GM23338 (cell line): ENCODE results near the gene BICDL2. TPM values are rescaled to one million over a fixed set of nuclear protein-coding genes. Genes with fewer than 3 reads are reported as not detected.

ENCODE experiments used
- ATAC-seq: fragments of 200-7000 bp; cut with Tn5 transposase; 3 replicates; pipeline ENCODE4 v1.9.1; 2020
- DNase-seq: peaks from one replicate; pipeline ENCODE4 v3.0.0-alpha.2; 2015; ENCODE audit warnings: low spot score
- H2AFZ ChIP-seq: fragments of 200-600 bp; sonication (generic); 2 replicates; pipeline ENCODE4 v1.8.0; 2016; ENCODE audit warnings: antibody characterized with exemption, mild to moderate bottlenecking, moderate library complexity
- H3F3A ChIP-seq: fragments of 200-600 bp; sonication (generic); replicated peaks from 2 replicates; pipeline ENCODE4 v1.8.0; 2017; ENCODE audit warnings: antibody characterized with exemption, mixed run types, low read depth
- H3K27ac ChIP-seq: fragments of 200-600 bp; sonication (generic); 2 replicates; pipeline ENCODE4 v1.6.1; 2016; ENCODE audit warnings: low read depth
- H3K27me3 ChIP-seq: fragments of 200-600 bp; sonication (generic); 2 replicates; pipeline ENCODE4 v1.8.0; 2016; ENCODE audit warnings: mild to moderate bottlenecking, mixed run types, moderate library complexity; ENCODE audit not compliant: insufficient read depth
- H3K36me3 ChIP-seq: fragments of 200-600 bp; sonication (generic); 2 replicates; pipeline ENCODE4 v1.8.0; 2016; ENCODE audit warnings: mild to moderate bottlenecking; ENCODE audit not compliant: insufficient read depth
- H3K4me1 ChIP-seq: fragments of 200-600 bp; sonication (generic); 2 replicates; pipeline ENCODE4 v1.8.0; 2016; ENCODE audit warnings: mild to moderate bottlenecking, moderate library complexity; ENCODE audit not compliant: insufficient read depth
- H3K4me2 ChIP-seq: fragments of 200-600 bp; sonication (generic); 2 replicates; pipeline ENCODE4 v1.7.1; 2017; ENCODE audit warnings: mixed run types
- H3K4me3 ChIP-seq: fragments of 200-600 bp; sonication (generic); 2 replicates; pipeline ENCODE4 v1.6.1; 2016; ENCODE audit warnings: mixed run types
- H3K79me2 ChIP-seq: fragments of 200-600 bp; sonication (generic); replicated peaks from 2 replicates; pipeline ENCODE4 v1.8.0; 2017; ENCODE audit warnings: mild to moderate bottlenecking; ENCODE audit not compliant: insufficient read depth
- H3K9me2 ChIP-seq: fragments of 200-600 bp; sonication (generic); 2 replicates; pipeline ENCODE4 v1.8.0; 2017; ENCODE audit not compliant: insufficient read depth
- H4K20me1 ChIP-seq: fragments of 200-600 bp; sonication (generic); replicated peaks from 2 replicates; pipeline ENCODE4 v1.8.0; 2017; ENCODE audit warnings: mild to moderate bottlenecking; ENCODE audit not compliant: insufficient read depth
- H3K27ac Mint-ChIP-seq: 2 replicates; pipeline ENCODE4 v1.8.0; 2020; ENCODE audit warnings: inconsistent platforms, mild to moderate bottlenecking, moderate library complexity, mixed read lengths
- H3K27me3 Mint-ChIP-seq: 3 replicates; pipeline ENCODE4 v1.8.0; 2022; ENCODE audit warnings: low read depth, mild to moderate bottlenecking, moderate library complexity, mixed read lengths, inconsistent platforms; ENCODE audit not compliant: insufficient read depth, poor library complexity
- H3K36me3 Mint-ChIP-seq: 3 replicates; pipeline ENCODE4 v1.8.0; 2021; ENCODE audit warnings: low read depth, mild to moderate bottlenecking, inconsistent platforms, moderate library complexity, mixed read lengths
- H3K4me1 Mint-ChIP-seq: 3 replicates; pipeline ENCODE4 v1.8.0; 2020; ENCODE audit warnings: mild to moderate bottlenecking, inconsistent platforms, mixed read lengths
- H3K4me3 Mint-ChIP-seq: 3 replicates; pipeline ENCODE4 v1.8.0; 2021; ENCODE audit warnings: moderate library complexity, mild to moderate bottlenecking, inconsistent platforms, mixed read lengths
- H3K9me3 Mint-ChIP-seq: 3 replicates; pipeline ENCODE4 v1.8.0; 2020; ENCODE audit warnings: moderate library complexity, mild to moderate bottlenecking, inconsistent platforms, mixed read lengths
- CREB1 ChIP-seq: fragments of 250-450 bp; sonication (Bioruptor Pico); IDR thresholded peaks from 2 replicates; pipeline ENCODE4 v1.5.0; 2020; ENCODE audit warnings: low read depth, mild to moderate bottlenecking, moderate library complexity
- EZH2 ChIP-seq: fragments of 200-600 bp; sonication (generic); IDR thresholded peaks from one replicate; pipeline ENCODE4 v1.8.0; 2017; ENCODE audit warnings: antibody characterized with exemption, mild to moderate bottlenecking, low read depth; ENCODE audit not compliant: unreplicated experiment
- ZNF114 ChIP-seq: fragments of 250-450 bp; sonication (Bioruptor Pico); IDR thresholded peaks from 2 replicates; pipeline ENCODE4 v1.5.0; 2020; ENCODE audit warnings: mild to moderate bottlenecking, moderate library complexity
- ZNF331 ChIP-seq: fragments of 250-450 bp; sonication (Bioruptor Pico); IDR thresholded peaks from 2 replicates; pipeline ENCODE4 v1.5.0; 2020; ENCODE audit warnings: low read depth, mild to moderate bottlenecking, moderate library complexity
- polyA plus RNA-seq: library from polyadenylated mRNA; unstranded; fragments of >200 nt; fragmentation: Nextera tagmentation; extraction: Ambion mirVana; gene quantifications from 2 replicates; pipeline ENCODE4 v1.2.1, GENCODE V29; 2016
- total RNA-seq: library from RNA; depleted of rRNA; stranded (reverse); fragments of >200 nt; shearing (Covaris generic); gene quantifications from 2 replicates; pipeline ENCODE4 v1.2.3, GENCODE V29; 2014
- TF ChIP-seq, protein P1 (sequence below), 2 experiments: fragments of 200-600 bp in 1 of 2; sonication (generic) in 1 of 2; conservative IDR thresholded peaks; 2 replicates each; pipeline versions ENCODE4 v1.5.1 to v1.6.1; 2016 to 2017; ENCODE audit warnings: antibody characterized with exemption in 2 of 2, low read depth in 2 of 2, mild to moderate bottlenecking in 2 of 2, moderate library complexity in 1 of 2
- TF ChIP-seq, protein P2 (sequence below): IDR thresholded peaks from 2 replicates; pipeline ENCODE4 v1.6.1; 2016; ENCODE audit warnings: antibody characterized with exemption

The BICDL2 gene
- total and polyA plus RNA-seq, 2 experiments from 2014 or later, result 12.7 to 18.4 TPM

DNA sequence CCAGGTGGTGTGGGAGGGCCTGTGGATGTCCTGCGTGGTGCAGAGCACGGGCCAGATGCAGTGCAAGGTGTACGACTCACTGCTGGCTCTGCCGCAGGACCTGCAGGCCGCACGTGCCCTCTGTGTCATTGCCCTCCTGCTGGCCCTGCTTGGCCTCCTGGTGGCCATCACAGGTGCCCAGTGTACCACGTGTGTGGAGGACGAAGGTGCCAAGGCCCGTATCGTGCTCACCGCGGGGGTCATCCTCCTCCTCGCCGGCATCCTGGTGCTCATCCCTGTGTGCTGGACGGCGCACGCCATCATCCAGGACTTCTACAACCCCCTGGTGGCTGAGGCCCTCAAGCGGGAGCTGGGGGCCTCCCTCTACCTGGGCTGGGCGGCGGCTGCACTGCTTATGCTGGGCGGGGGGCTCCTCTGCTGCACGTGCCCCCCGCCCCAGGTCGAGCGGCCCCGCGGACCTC, 23.2 kb downstream of the BICDL2 start:
- Histone ChIP-seq H3K27ac (no peak overlapping the region), H3K79me2 (peaks cover 24% of the 10 kb centered on the region), H3K4me2 (peak overlapping the region; percentile 88), H3K36me3 (no peaks in the 10 kb centered on the region), H3K4me1 (peaks cover 74% of the 10 kb centered on the region), H3K4me3 (peak overlapping the region; percentile 68; the same call in 1 of the 2 replicates), H2AFZ (no peak overlapping the region), H4K20me1 (peaks cover 25% of the 10 kb centered on the region), H3K27me3 (peaks cover 11% of the 10 kb centered on the region), H3F3A (peaks cover 55% of the 10 kb centered on the region), H3K9me2 (no peaks in the 10 kb centered on the region)
- peaks cover 54% of the 10 kb centered on the region for H3K27me3 Mint-ChIP-seq
- TF ChIP-seq, protein P1, sequence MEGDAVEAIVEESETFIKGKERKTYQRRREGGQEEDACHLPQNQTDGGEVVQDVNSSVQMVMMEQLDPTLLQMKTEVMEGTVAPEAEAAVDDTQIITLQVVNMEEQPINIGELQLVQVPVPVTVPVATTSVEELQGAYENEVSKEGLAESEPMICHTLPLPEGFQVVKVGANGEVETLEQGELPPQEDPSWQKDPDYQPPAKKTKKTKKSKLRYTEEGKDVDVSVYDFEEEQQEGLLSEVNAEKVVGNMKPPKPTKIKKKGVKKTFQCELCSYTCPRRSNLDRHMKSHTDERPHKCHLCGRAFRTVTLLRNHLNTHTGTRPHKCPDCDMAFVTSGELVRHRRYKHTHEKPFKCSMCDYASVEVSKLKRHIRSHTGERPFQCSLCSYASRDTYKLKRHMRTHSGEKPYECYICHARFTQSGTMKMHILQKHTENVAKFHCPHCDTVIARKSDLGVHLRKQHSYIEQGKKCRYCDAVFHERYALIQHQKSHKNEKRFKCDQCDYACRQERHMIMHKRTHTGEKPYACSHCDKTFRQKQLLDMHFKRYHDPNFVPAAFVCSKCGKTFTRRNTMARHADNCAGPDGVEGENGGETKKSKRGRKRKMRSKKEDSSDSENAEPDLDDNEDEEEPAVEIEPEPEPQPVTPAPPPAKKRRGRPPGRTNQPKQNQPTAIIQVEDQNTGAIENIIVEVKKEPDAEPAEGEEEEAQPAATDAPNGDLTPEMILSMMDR (conservative IDR thresholded peaks at IDR 0.05; ENCODE audit: low read depth in 2 of 2), result peak; percentile 35 to 46
- no peak for TF ChIP-seq EZH2
- DNase-seq (peak; percentile 65), ATAC-seq (peak; percentile 10)
- no peak overlapping the region for H3K27ac Mint-ChIP-seq
- H3K4me3 Mint-ChIP-seq, result peak overlapping the region; percentile 75
- peaks cover 34% of the 10 kb centered on the region for H3K36me3 Mint-ChIP-seq
- H3K9me3 Mint-ChIP-seq, result peaks cover 7% of the 10 kb centered on the region; the same call in 2 of the 3 replicates
- peaks cover 61% of the 10 kb centered on the region for H3K4me1 Mint-ChIP-seq

DNA sequence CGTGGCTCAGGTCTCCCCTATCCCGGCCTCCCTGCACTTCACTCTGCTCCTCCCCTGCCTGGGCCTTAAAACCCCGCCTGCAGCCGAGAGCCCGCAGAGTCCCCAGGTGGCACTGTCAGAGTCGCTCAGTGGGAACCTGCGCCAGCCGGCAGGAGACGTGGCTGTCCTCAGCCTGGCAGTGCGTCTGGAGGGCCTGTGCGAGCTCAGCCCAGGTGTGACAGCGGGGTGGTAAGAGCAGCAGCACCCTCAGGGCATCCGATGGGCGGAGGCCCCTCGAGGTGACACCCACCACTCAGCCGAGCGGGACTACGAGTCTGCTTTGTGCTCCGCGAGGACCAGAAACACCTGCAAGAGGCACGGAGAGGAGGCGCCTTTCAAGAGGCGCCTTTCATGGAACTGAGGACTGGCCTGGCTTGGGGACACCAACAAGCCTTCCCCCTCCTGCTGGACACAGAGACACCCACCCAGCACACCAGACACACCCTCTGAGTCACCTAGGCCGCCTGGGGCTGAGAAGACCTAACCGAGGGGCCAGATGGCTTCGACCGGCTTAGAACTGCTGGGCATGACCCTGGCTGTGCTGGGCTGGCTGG, 23.8 kb downstream of the BICDL2 start, which contains the start of gene CLDN9:
Gene CLDN9, plus strand, starts transcription at position 96 of the 593 bp plus-strand sequence. Its CDS starts 440 bp downstream, at position 536.
- DNase-seq (peak; percentile 75), ATAC-seq (peak; percentile 10)
- Mint-ChIP-seq H3K27me3 (peaks cover 48% of the 10 kb centered on the region), H3K36me3 (peaks cover 34% of the 10 kb centered on the region), H3K4me3 (peak within 1 kb of the TSS; percentile 75), H3K4me1 (peaks cover 65% of the 10 kb centered on the region), H3K27ac (peak within 1 kb of the TSS; percentile 62; the same call in 1 of the 2 replicates), H3K9me3 (peaks cover 7% of the 10 kb centered on the region; the same call in 2 of the 3 replicates)
- Histone ChIP-seq H3K4me3 (peak within 1 kb of the TSS; percentile 68), H3K36me3 (no peaks in the 10 kb centered on the region), H3K27ac (no peak within 1 kb of the TSS), H3K4me2 (peak within 1 kb of the TSS; percentile 88), H3F3A (peaks cover 55% of the 10 kb centered on the region), H4K20me1 (peaks cover 25% of the 10 kb centered on the region), H3K27me3 (peaks cover 11% of the 10 kb centered on the region), H3K79me2 (peaks cover 23% of the 10 kb centered on the region), H3K4me1 (peaks cover 73% of the 10 kb centered on the region), H2AFZ (0 out of 2 replicates have a peak within 1 kb of the TSS, but pooled peaks have one; percentile 47), H3K9me2 (no peaks in the 10 kb centered on the region)
- TF ChIP-seq CREB1 (CRISPR knock-in tag), result no peak
- TF ChIP-seq ZNF114 (CRISPR knock-in tag), result no peak
- TF ChIP-seq, protein P2, sequence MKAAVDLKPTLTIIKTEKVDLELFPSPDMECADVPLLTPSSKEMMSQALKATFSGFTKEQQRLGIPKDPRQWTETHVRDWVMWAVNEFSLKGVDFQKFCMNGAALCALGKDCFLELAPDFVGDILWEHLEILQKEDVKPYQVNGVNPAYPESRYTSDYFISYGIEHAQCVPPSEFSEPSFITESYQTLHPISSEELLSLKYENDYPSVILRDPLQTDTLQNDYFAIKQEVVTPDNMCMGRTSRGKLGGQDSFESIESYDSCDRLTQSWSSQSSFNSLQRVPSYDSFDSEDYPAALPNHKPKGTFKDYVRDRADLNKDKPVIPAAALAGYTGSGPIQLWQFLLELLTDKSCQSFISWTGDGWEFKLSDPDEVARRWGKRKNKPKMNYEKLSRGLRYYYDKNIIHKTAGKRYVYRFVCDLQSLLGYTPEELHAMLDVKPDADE, result no peak
- TF ChIP-seq, protein P1 (conservative IDR thresholded peaks at IDR 0.05; ENCODE audit: low read depth in 2 of 2), result no peak
- TF ChIP-seq ZNF331 (CRISPR knock-in tag), result no peak
